Left lung (tissue), 10 donors: Measurements from ENCODE around the gene HNRNPUL2. TPM values are rescaled to one million over a fixed set of nuclear protein-coding genes. Genes with fewer than 3 reads are reported as not detected.
"Not testable (repeated sequence)": the region's sequence is repeated elsewhere in the genome, so short reads cannot be mapped to it uniquely, and the experiment has no call there.

Source experiments
- ATAC-seq: fragments of 200-7000 bp; cut with Tn5 transposase; one replicate; pipeline ENCODE4 v1.9.1; 2020; ENCODE audit warnings: moderate library complexity
- DNase-seq, 4 donors: peaks; one replicate each; pipeline ENCODE4 v3.0.0-alpha.2; 2013 to 2020
- H3K27ac ChIP-seq, 2 donors: fragments of 200-600 bp; sonication (generic) in 1 of 2; one replicate each; pipeline versions ENCODE4 v1.5.0 to v1.8.0; 2020 to 2021
- H3K27me3 ChIP-seq, 2 donors: fragments of 200-600 bp; sonication (generic) in 1 of 2; one replicate each; pipeline versions ENCODE4 v1.5.0 to v1.8.0; 2020 to 2021
- H3K36me3 ChIP-seq, 2 donors: fragments of 200-600 bp; sonication (generic) in 1 of 2; one replicate each; pipeline versions ENCODE4 v1.5.0 to v1.8.0; 2020 to 2021
- H3K4me1 ChIP-seq, 2 donors: fragments of 200-600 bp; one replicate each; pipeline ENCODE4 v1.8.0; 2021
- H3K4me3 ChIP-seq, 2 donors: fragments of 200-600 bp; sonication (generic) in 1 of 2; one replicate each; pipeline versions ENCODE4 v1.5.0 to v1.8.0; 2020 to 2021; ENCODE audit warnings: mild to moderate bottlenecking in 1 of 2
- H3K9me3 ChIP-seq, 2 donors: fragments of 200-600 bp; sonication (generic) in 1 of 2; one replicate each; pipeline versions ENCODE4 v1.5.0 to v1.8.0; 2020 to 2021
- intact Hi-C, 2 donors: fragments of 100-400 bp; cut with DNase I; formaldehyde crosslinking; loops; one replicate each; pipeline versions ENCODE4 v1.11.2 to v1.14.2; 2022
- polyA plus RNA-seq, 6 donors: library from polyadenylated mRNA; unstranded; fragments of 120-200 nt; gene quantifications; one replicate each; pipeline ENCODE4 v1.2.1, GENCODE V29; 2013; ENCODE audit not compliant: insufficient read length in 6 of 6
- total RNA-seq, 2 donors: library from RNA; stranded (reverse); fragmentation: NEBNext Ultra II Directional; extraction: Animal tissue kit (Norgen Biotek cat#: 25700); gene quantifications; one replicate each; pipeline ENCODE4 v1.2.1, GENCODE V29; 2021
- TF ChIP-seq, protein P1 (sequence below), 2 donors: fragments of 200-600 bp; sonication (generic) in 1 of 2; IDR thresholded peaks; one replicate each; pipeline versions ENCODE4 v1.5.0 to v1.8.0; 2021; ENCODE audit warnings: antibody characterized with exemption in 2 of 2
- donor health status: DM: no; HTN: yes; CAD: no.
- donor health status: DM: no; HTN: no; CAD: no.

Gene HNRNPUL2
- total and polyA plus RNA-seq, 8 donors, result 31.8 to 95.4 (median 88.0) TPM

GRCh38 chr11:62707277-62707861, 19.9 kb downstream of the HNRNPUL2 start, which contains the start of the genes BSCL2 and GNG3:
BSCL2 (minus strand) TSS chr11:62707424; CDS start chr11:62707195, 229 bp downstream.
GNG3 (plus strand) TSS chr11:62707676; CDS start chr11:62708296, 620 bp downstream.
- ATAC-seq (no peak), DNase-seq (peak in 1 of 4 donors; percentile 64)
- H3K36me3 ChIP-seq, result peaks cover 0 to 27% of the 10 kb centered on the region in 2 donors
- TF ChIP-seq, protein P1, sequence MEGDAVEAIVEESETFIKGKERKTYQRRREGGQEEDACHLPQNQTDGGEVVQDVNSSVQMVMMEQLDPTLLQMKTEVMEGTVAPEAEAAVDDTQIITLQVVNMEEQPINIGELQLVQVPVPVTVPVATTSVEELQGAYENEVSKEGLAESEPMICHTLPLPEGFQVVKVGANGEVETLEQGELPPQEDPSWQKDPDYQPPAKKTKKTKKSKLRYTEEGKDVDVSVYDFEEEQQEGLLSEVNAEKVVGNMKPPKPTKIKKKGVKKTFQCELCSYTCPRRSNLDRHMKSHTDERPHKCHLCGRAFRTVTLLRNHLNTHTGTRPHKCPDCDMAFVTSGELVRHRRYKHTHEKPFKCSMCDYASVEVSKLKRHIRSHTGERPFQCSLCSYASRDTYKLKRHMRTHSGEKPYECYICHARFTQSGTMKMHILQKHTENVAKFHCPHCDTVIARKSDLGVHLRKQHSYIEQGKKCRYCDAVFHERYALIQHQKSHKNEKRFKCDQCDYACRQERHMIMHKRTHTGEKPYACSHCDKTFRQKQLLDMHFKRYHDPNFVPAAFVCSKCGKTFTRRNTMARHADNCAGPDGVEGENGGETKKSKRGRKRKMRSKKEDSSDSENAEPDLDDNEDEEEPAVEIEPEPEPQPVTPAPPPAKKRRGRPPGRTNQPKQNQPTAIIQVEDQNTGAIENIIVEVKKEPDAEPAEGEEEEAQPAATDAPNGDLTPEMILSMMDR (IDR thresholded peaks at IDR 0.05), result no peak
- no peaks in the 10 kb centered on the region for H3K27me3 ChIP-seq
- peak within 1 kb of the TSS; percentile 59 to 80 for H3K4me3 ChIP-seq
- H3K9me3 ChIP-seq, result no peaks in the 10 kb centered on the region
- peaks cover 26 to 61% of the 10 kb centered on the region in 2 donors for H3K4me1 ChIP-seq
- intact Hi-C loops, result no loop called here
- H3K27ac ChIP-seq, result peak within 1 kb of the TSS; percentile 49 to 97

- no peaks in the 10 kb centered on the region for H3K27me3 ChIP-seq
- TF ChIP-seq, protein P1 (IDR thresholded peaks at IDR 0.05), result no peak
- H3K4me3 ChIP-seq, result peak overlapping the region in 1 of 2 donors; percentile 51
- intact Hi-C loops, result no loop called here
- peak overlapping the region; percentile 49 to 85 for H3K27ac ChIP-seq
- peaks cover 26 to 61% of the 10 kb centered on the region in 2 donors for H3K4me1 ChIP-seq
- DNase-seq, result no peak
- no peaks in the 10 kb centered on the region for H3K9me3 ChIP-seq
- H3K36me3 ChIP-seq, result peaks cover 0 to 22% of the 10 kb centered on the region in 2 donors
- no peak for ATAC-seq
Measured at GRCh38 chr11:62706850-62707247, 20.4 kb downstream of the HNRNPUL2 start.

GRCh38 chr11:62705880-62706849, 21.1 kb downstream of the HNRNPUL2 start:
- peak; percentile 86 to 99 (median 95) for DNase-seq
- Histone ChIP-seq H3K4me1 (peaks cover 26 to 61% of the 10 kb centered on the region in 2 donors), H3K9me3 (no peaks in the 10 kb centered on the region), H3K4me3 (peak overlapping the region; percentile 51 to 80), H3K36me3 (peaks cover 0 to 20% of the 10 kb centered on the region in 2 donors), H3K27me3 (no peaks in the 10 kb centered on the region), H3K27ac (peak overlapping the region; percentile 77 to 85)
- intact Hi-C loops, result no loop called here
- TF ChIP-seq, protein P1 (IDR thresholded peaks at IDR 0.05), result no peak
- ATAC-seq, result peak; percentile 91

DNA sequence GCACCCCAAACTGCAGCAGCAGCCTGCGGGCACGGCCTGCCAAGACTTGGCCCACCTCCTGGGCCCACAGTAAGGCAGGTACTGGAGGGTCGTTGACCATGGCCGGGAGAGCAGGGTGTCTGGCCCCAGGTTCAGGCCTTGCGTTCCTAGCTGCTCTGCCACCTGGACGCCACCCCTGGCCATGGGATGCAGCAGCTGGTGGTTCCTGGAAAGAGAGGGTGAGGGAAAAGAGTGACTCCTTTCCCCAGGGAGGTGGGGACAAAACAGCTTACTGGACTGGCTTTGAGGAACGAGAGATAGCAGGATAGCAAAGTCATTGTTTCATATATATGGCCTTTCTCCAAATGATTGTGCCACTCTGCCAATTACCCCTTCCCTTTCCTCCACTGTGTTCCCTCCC, 21.8 kb downstream of the HNRNPUL2 start:
- Histone ChIP-seq H3K4me3 (peak overlapping the region; percentile 51 to 80), H3K4me1 (peaks cover 24 to 57% of the 10 kb centered on the region in 2 donors), H3K27me3 (no peaks in the 10 kb centered on the region), H3K27ac (peak overlapping the region; percentile 77 to 85), H3K9me3 (no peaks in the 10 kb centered on the region), H3K36me3 (peaks cover 0 to 20% of the 10 kb centered on the region in 2 donors)
- TF ChIP-seq, protein P1 (IDR thresholded peaks at IDR 0.05), result no peak
- ATAC-seq (no peak), DNase-seq (no peak)
- intact Hi-C loops, result no loop called here

- ATAC-seq, H3K9me3 ChIP-seq, DNase-seq, H3K27me3 ChIP-seq, intact Hi-C loops, H3K4me3 ChIP-seq: not testable (repeated sequence)
- H3K4me1 ChIP-seq, result peaks cover 17 to 46% of the 10 kb centered on the region in 2 donors
- peak overlapping the region in 1 of 2 donors; percentile 23 for H3K27ac ChIP-seq
- H3K36me3 ChIP-seq, result peaks cover 0 to 20% of the 10 kb centered on the region in 2 donors
Measured at GRCh38 chr11:62703921-62704320, 23.3 kb downstream of the HNRNPUL2 start.
